ENCODE data around the gene USP46.

Gene USP46

DNA sequence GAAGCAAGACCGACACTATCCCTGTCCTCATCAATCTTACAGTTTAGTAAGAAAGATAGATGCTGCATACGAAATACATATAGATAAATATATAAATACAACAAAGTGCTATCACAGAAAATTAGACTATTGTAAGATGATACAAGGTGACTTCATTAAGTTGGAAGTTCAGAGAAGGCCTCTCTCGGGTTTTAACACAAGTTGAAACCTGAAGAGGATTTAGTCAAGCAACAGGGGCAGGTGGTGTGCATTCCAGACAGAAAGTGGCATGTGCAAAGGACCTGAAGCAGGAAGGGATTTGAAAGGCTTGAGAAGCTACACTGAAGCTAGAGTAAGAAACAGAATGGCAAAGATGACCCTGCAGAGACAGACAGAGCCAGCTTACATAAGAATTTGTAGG, 36.5 kb downstream of the USP46 start:
- TF ChIP-seq, protein P1, sequence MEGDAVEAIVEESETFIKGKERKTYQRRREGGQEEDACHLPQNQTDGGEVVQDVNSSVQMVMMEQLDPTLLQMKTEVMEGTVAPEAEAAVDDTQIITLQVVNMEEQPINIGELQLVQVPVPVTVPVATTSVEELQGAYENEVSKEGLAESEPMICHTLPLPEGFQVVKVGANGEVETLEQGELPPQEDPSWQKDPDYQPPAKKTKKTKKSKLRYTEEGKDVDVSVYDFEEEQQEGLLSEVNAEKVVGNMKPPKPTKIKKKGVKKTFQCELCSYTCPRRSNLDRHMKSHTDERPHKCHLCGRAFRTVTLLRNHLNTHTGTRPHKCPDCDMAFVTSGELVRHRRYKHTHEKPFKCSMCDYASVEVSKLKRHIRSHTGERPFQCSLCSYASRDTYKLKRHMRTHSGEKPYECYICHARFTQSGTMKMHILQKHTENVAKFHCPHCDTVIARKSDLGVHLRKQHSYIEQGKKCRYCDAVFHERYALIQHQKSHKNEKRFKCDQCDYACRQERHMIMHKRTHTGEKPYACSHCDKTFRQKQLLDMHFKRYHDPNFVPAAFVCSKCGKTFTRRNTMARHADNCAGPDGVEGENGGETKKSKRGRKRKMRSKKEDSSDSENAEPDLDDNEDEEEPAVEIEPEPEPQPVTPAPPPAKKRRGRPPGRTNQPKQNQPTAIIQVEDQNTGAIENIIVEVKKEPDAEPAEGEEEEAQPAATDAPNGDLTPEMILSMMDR (IDR thresholded peaks at IDR 0.05; ENCODE audit: borderline replicate concordance, insufficient read depth, low read depth, low read length) = no peak
- no peak overlapping the region for H3K4me3 ChIP-seq (ENCODE audit: low read depth, low read length)

DNA sequence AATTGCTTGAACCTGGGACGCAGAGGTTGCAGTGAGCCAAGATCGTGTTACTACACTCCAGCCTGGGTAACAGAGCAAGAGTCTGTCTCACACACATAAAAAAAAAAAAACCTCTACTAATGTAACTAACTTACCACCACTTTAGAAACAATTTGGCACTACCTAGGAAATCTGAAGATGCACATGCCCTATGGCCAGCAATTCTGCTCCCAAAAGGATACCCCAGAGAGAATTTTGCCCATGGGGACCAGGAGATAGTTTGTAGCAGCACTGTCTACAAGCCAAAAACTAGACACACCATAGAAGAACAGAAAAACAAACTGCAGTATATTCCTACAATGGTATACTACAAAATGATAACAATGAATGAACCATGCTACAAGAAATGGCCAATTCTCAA, 37.5 kb downstream of the USP46 start:
- TF ChIP-seq, protein P1 (IDR thresholded peaks at IDR 0.05; ENCODE audit: borderline replicate concordance, insufficient read depth, low read depth, low read length) = no peak
- H3K4me3 ChIP-seq (ENCODE audit: low read depth, low read length) = no peak overlapping the region

DNA sequence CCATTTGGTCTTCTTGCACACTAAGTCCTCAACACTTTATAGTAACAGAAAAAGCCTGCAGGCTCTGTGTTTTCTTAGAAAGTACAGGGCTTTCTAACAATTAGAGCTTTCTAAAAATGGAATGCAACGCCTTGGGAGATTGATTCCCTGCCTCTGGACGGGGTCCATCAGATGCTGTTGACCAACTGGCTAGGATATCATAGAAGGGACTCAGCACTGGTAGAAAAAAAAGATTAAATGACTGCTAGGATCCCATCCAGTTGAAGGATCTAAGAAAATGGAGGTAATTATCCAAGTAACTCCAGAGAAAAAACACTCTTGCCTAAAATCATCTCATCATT, 39.5 kb downstream of the USP46 start:
- no peak overlapping the region for H3K4me3 ChIP-seq (ENCODE audit: low read depth, low read length)
- TF ChIP-seq, protein P1 (IDR thresholded peaks at IDR 0.05; ENCODE audit: borderline replicate concordance, insufficient read depth, low read depth, low read length) = no peak

- H3K4me3 ChIP-seq (ENCODE audit: low read depth, low read length) = no peak overlapping the region
- TF ChIP-seq, protein P1 (IDR thresholded peaks at IDR 0.05; ENCODE audit: borderline replicate concordance, insufficient read depth, low read depth, low read length) = no peak
Measured at GRCh38 chr4:52618795-52619590, 40.1 kb downstream of the USP46 start.

- no peak overlapping the region for H3K4me3 ChIP-seq (ENCODE audit: low read depth, low read length)
- TF ChIP-seq, protein P1 (IDR thresholded peaks at IDR 0.05; ENCODE audit: borderline replicate concordance, insufficient read depth, low read depth, low read length) = no peak
Measured at GRCh38 chr4:52617336-52618020, 41.6 kb downstream of the USP46 start.

- TF ChIP-seq, protein P1 (IDR thresholded peaks at IDR 0.05; ENCODE audit: borderline replicate concordance, insufficient read depth, low read depth, low read length) = no peak
- no peak overlapping the region for H3K4me3 ChIP-seq (ENCODE audit: low read depth, low read length)
Measured at GRCh38 chr4:52614241-52614640, 44.9 kb downstream of the USP46 start.

DNA sequence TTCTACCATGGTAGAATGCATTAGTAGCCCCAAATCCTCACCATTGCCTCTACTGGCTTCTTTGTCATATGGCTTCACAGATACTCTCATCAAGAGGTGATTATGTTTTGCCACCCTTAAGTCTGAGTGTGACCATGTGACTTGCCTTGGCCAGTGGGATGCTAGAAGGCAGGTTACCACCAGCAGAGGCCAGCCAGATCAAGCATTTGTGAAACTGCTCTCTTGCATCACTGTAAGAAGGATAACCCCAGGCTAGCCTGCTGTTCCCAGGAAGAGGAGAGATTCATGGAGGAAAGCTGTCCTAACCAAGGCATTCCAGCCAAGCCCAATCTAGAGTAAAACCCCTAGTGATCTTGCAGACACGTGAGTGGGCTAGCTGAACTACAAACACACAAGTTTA, 46.8 kb downstream of the USP46 start:
- H3K4me3 ChIP-seq (ENCODE audit: low read depth, low read length) = no peak overlapping the region
- TF ChIP-seq, protein P1 (IDR thresholded peaks at IDR 0.05; ENCODE audit: borderline replicate concordance, insufficient read depth, low read depth, low read length) = no peak
